Measurements from ENCODE around the gene MYLK. TPM values are rescaled to one million over a fixed set of nuclear protein-coding genes. Genes with fewer than 3 reads are reported as not detected.

Gene MYLK
- total RNA-seq, 1 donor = 27.1 TPM

DNA sequence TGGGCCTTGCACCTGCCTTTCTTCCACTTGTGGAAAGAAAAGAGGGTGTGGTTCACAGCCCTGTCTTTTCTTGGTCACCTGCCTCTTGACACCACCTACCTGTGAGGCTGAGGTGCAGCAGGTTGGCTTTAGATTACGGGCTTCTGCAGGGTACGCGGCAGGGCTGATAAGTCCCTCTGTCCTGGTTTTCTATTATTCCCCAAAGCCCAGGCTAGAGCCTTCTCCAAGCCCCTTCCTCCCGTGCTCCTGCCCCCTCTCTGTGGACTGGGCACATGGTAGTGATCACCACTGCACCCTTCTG is 254.4 kb downstream of the MYLK start:
- H3K27me3 ChIP-seq (ENCODE audit: insufficient read depth, low read length) = no peaks in the 10 kb centered on the region
- H3K4me1 ChIP-seq (ENCODE audit: insufficient read depth, low read length) = no peaks in the 10 kb centered on the region
- no peaks in the 10 kb centered on the region for H3K9me3 ChIP-seq (ENCODE audit: low read depth, low read length)
- no peak overlapping the region for H3K4me3 ChIP-seq (ENCODE audit: low read length)

- H3K4me1 ChIP-seq (ENCODE audit: insufficient read depth, low read length) = no peaks in the 10 kb centered on the region
- H3K9me3 ChIP-seq (ENCODE audit: low read depth, low read length) = no peaks in the 10 kb centered on the region
- no peaks in the 10 kb centered on the region for H3K27me3 ChIP-seq (ENCODE audit: insufficient read depth, low read length)
- H3K4me3 ChIP-seq (ENCODE audit: low read length) = no peak overlapping the region
Measured at GRCh38 chr3:123628996-123629746, 255.0 kb downstream of the MYLK start.

- H3K4me1 ChIP-seq (ENCODE audit: insufficient read depth, low read length) = no peaks in the 10 kb centered on the region
- H3K4me3 ChIP-seq (ENCODE audit: low read length) = no peak overlapping the region
- H3K9me3 ChIP-seq (ENCODE audit: low read depth, low read length) = no peaks in the 10 kb centered on the region
- no peaks in the 10 kb centered on the region for H3K27me3 ChIP-seq (ENCODE audit: insufficient read depth, low read length)
Measured at GRCh38 chr3:123627673-123628670, 256.2 kb downstream of the MYLK start.

DNA sequence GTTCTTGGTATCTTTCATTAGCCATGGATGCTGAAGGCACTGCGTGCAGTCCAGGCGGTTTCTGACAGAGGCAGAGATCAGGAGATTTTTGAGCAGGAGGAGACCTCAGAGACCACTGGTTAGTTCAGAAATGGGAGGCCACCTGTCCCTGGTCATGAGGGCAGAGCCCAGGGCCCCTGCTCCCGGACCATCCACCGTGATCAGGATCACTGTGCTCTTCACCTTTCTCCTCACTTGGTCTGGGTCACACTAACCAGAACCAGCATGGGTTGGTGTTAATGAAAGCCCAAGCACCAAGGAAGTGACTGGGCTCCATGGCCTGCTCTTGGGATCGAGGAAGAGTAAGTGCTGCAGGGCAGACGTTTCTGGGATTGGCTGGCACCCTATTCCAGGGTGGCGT is 257.3 kb downstream of the MYLK start:
- Histone ChIP-seq H3K4me3 (ENCODE audit: low read length) (no peak overlapping the region), H3K4me1 (ENCODE audit: insufficient read depth, low read length) (peaks cover 8% of the 10 kb centered on the region), H3K9me3 (ENCODE audit: low read depth, low read length) (no peaks in the 10 kb centered on the region), H3K27me3 (ENCODE audit: insufficient read depth, low read length) (no peaks in the 10 kb centered on the region)

GRCh38 chr3:123624302-123624701 is 259.8 kb downstream of the MYLK start:
- no peak overlapping the region for H3K4me3 ChIP-seq (ENCODE audit: low read length)
- H3K9me3 ChIP-seq (ENCODE audit: low read depth, low read length) = no peaks in the 10 kb centered on the region
- peaks cover 11% of the 10 kb centered on the region for H3K4me1 ChIP-seq (ENCODE audit: insufficient read depth, low read length)
- H3K27me3 ChIP-seq (ENCODE audit: insufficient read depth, low read length) = no peaks in the 10 kb centered on the region

DNA sequence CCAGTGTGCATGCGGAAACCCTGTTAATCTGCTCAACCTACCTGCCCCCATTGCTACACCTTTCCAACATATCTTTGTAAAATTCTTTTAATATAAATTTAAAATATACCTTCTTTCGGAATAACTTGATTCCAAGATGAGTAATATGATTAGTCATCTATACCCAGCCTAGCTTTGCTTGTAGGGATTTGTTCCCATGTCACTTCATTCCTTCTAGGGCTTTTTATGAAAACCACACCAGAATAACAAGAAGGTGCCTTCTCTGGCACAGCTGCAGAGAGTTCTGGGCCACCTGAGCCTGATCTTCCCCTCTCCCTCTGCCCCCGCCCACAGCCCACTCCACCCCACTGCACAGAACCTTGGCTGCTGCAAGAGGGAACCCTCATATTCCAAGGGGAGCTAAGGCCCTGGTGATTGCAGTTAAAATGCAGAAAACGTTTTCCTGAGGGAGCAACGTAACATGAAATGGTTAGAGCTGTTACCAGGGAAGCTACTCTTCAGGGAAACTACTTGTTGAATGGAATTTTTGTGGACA is 260.7 kb downstream of the MYLK start:
- H3K9me3 ChIP-seq (ENCODE audit: low read depth, low read length) = no peaks in the 10 kb centered on the region
- peaks cover 20% of the 10 kb centered on the region for H3K4me1 ChIP-seq (ENCODE audit: insufficient read depth, low read length)
- no peaks in the 10 kb centered on the region for H3K27me3 ChIP-seq (ENCODE audit: insufficient read depth, low read length)
- no peak overlapping the region for H3K4me3 ChIP-seq (ENCODE audit: low read length)

DNA sequence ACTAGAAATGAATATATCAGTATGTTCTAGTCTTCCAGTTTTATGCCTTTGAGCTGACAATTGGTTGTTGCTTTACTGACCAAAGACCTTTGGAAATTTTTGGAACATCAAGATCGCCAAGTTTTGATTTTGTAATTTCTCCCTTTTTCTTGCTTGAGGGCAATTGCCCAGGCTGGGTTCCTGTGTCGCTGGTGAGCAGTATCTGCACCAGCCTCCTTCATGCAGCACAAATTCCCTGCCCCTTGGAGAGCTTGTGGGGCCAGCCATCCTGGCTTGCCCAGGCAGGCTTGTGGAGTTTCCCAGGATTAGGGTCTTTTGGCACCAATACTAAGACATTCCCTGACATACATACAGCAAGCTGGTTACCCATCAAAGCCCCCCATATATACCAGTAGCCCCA is 261.4 kb downstream of the MYLK start:
- no peak overlapping the region for H3K4me3 ChIP-seq (ENCODE audit: low read length)
- no peaks in the 10 kb centered on the region for H3K9me3 ChIP-seq (ENCODE audit: low read depth, low read length)
- peaks cover 27% of the 10 kb centered on the region for H3K4me1 ChIP-seq (ENCODE audit: insufficient read depth, low read length)
- H3K27me3 ChIP-seq (ENCODE audit: insufficient read depth, low read length) = no peaks in the 10 kb centered on the region

DNA sequence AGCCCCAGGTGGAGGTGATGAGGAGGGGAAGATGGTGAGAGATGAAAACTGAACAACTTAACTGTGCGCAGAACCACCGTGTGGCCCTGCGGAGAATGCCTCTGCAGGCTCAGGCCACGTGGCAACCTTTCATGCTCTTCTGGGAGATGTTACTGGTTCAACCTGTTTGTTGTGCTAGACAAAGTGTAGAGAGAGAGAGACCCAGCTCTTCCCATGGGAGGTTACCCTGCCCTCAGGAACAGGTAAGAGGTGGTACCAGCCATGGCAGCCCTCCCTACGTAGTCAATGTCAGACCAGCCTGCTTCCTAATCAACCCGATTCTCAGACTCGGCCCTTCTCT is 262.3 kb downstream of the MYLK start:
- Histone ChIP-seq H3K4me1 (ENCODE audit: insufficient read depth, low read length) (peaks cover 36% of the 10 kb centered on the region), H3K9me3 (ENCODE audit: low read depth, low read length) (no peaks in the 10 kb centered on the region), H3K27me3 (ENCODE audit: insufficient read depth, low read length) (no peaks in the 10 kb centered on the region), H3K4me3 (ENCODE audit: low read length) (no peak overlapping the region)

GRCh38 chr3:123621186-123621849 is 262.8 kb downstream of the MYLK start:
- Histone ChIP-seq H3K27me3 (ENCODE audit: insufficient read depth, low read length) (no peaks in the 10 kb centered on the region), H3K4me3 (ENCODE audit: low read length) (no peak overlapping the region), H3K4me1 (ENCODE audit: insufficient read depth, low read length) (peaks cover 36% of the 10 kb centered on the region), H3K9me3 (ENCODE audit: low read depth, low read length) (no peaks in the 10 kb centered on the region)

DNA sequence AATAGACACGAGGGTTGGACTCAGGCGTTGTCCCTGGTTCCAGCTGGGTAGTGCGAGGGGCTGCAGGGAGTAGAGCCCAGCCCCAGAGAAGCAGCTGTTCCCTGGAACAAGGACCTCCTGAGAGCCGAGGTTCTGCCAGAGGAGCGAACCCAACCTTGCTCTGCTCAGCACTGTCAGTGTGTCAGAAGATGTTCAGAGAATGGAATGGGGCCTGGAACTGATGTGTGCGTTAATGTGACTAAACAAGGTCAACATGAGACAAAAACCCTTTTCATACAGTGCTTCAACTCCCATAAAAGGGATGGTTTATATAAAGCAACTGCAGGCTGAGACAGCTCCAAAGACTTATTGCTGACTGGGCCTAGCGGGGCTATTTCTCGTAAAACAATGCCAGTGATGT is 263.8 kb downstream of the MYLK start:
- Histone ChIP-seq H3K27me3 (ENCODE audit: insufficient read depth, low read length) (no peaks in the 10 kb centered on the region), H3K4me1 (ENCODE audit: insufficient read depth, low read length) (peaks cover 36% of the 10 kb centered on the region)

DNA sequence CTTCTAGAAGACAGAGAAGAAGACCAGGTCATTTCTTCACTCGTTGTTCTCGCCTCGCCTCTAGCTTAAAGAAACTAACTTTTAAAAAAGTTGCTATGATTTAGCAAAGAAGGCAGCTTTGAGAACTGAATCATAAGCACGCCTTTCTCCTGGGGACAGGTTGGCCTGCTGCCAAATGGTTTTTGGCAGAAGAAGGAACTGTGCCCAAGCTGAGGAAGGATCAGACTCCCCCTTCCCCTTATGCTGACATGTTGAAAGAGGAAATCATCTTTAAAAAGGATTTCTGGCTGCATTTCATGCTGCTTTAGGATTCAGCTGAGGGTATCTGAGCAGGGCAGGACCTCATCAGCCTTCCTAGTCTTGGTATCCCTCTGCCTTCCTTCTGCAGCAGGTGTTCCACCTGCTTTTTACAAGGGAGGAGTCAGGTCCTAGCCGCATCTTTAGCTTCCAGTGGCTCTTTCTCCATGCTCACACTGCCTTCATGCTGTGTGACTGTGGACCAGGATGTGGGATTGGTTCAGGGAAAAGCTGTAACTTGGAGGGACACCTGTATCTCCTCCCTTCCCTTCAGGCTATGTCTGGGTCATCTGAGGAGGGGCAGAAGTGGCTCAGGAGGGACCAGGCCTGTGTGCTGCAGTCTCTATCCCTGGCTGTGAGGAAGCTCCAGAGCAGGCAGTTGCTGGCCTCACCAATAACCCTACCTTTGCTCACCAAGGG is 265.2 kb downstream of the MYLK start:
- no peak overlapping the region for H3K4me3 ChIP-seq (ENCODE audit: low read length)
- no peaks in the 10 kb centered on the region for H3K27me3 ChIP-seq (ENCODE audit: insufficient read depth, low read length)

More for the DNA sequence above, 263.8 kb downstream of the MYLK start:
- Histone ChIP-seq H3K9me3 (ENCODE audit: low read depth, low read length) (no peaks in the 10 kb centered on the region), H3K4me3 (ENCODE audit: low read length) (no peak overlapping the region)

GRCh38 chr3:123618076-123618708 is 265.9 kb downstream of the MYLK start:
- Histone ChIP-seq H3K27me3 (ENCODE audit: insufficient read depth, low read length) (no peaks in the 10 kb centered on the region), H3K4me1 (ENCODE audit: insufficient read depth, low read length) (peaks cover 36% of the 10 kb centered on the region), H3K9me3 (ENCODE audit: low read depth, low read length) (no peaks in the 10 kb centered on the region), H3K4me3 (ENCODE audit: low read length) (no peak overlapping the region)

More for the DNA sequence above, 265.2 kb downstream of the MYLK start:
- Histone ChIP-seq H3K4me1 (ENCODE audit: insufficient read depth, low read length) (peaks cover 36% of the 10 kb centered on the region), H3K9me3 (ENCODE audit: low read depth, low read length) (no peaks in the 10 kb centered on the region)

GRCh38 chr3:123616593-123616992 is 267.5 kb downstream of the MYLK start:
- Histone ChIP-seq H3K4me3 (ENCODE audit: low read length) (no peak overlapping the region), H3K27me3 (ENCODE audit: insufficient read depth, low read length) (no peaks in the 10 kb centered on the region), H3K9me3 (ENCODE audit: low read depth, low read length) (no peaks in the 10 kb centered on the region), H3K4me1 (ENCODE audit: insufficient read depth, low read length) (peaks cover 27% of the 10 kb centered on the region)

- Histone ChIP-seq H3K4me3 (ENCODE audit: low read length) (no peak overlapping the region), H3K4me1 (ENCODE audit: insufficient read depth, low read length) (peaks cover 17% of the 10 kb centered on the region), H3K27me3 (ENCODE audit: insufficient read depth, low read length) (no peaks in the 10 kb centered on the region), H3K9me3 (ENCODE audit: low read depth, low read length) (no peaks in the 10 kb centered on the region)
Measured at GRCh38 chr3:123613543-123613942, 270.6 kb downstream of the MYLK start.

Data from mononuclear cell (primary cell).